Endodermal cell (in vitro differentiated cells): ENCODE data around the gene ABCG4. TPM values are rescaled to one million over a fixed set of nuclear protein-coding genes. Genes with fewer than 3 reads are reported as not detected.
A peak's percentile ranks its signal among the peaks of the same experiment; 100 is the strongest.

Source experiments
- DNase-seq: peaks from one replicate; pipeline ENCODE4 v3.0.0-alpha.2; 2017
- H3K27ac ChIP-seq: 2 replicates; pipeline ENCODE4 v1.5.1; 2013; ENCODE audit warnings: mild to moderate bottlenecking, low read depth, low read length, moderate library complexity
- H3K27me3 ChIP-seq: 2 replicates; pipeline ENCODE4 v1.6.1; 2013; ENCODE audit warnings: mild to moderate bottlenecking, low read length, moderate library complexity; ENCODE audit not compliant: insufficient read depth, control insufficient read depth, poor library complexity, severe bottlenecking
- H3K36me3 ChIP-seq: 2 replicates; pipeline ENCODE4 v1.7.0; 2013; ENCODE audit warnings: mild to moderate bottlenecking, low read length, moderate library complexity; ENCODE audit not compliant: control insufficient read depth, insufficient read depth
- H3K4me1 ChIP-seq: one replicate; pipeline ENCODE4 v1.7.0; 2013; ENCODE audit warnings: low read length; ENCODE audit not compliant: control insufficient read depth, insufficient read depth
- H3K4me3 ChIP-seq: 2 replicates; pipeline ENCODE4 v1.5.1; 2013; ENCODE audit warnings: mild to moderate bottlenecking, low read length, moderate library complexity
- H3K9ac ChIP-seq: 2 replicates; pipeline ENCODE4 v1.6.1; 2013; ENCODE audit warnings: mild to moderate bottlenecking, low read length, moderate library complexity; ENCODE audit not compliant: poor library complexity, severe bottlenecking; ENCODE audit errors: extremely low read depth
- H3K9me3 ChIP-seq: 2 replicates; pipeline ENCODE4 v1.6.1; 2013; ENCODE audit warnings: mild to moderate bottlenecking, low read length, moderate library complexity; ENCODE audit not compliant: control insufficient read depth
- H3K27ac Mint-ChIP-seq: 2 replicates; pipeline ENCODE4 v1.8.0; 2020; ENCODE audit warnings: mixed read lengths
- H3K27me3 Mint-ChIP-seq: 2 replicates; pipeline ENCODE4 v1.8.0; 2021; ENCODE audit warnings: mild to moderate bottlenecking, mixed read lengths; ENCODE audit not compliant: insufficient read depth
- H3K36me3 Mint-ChIP-seq: 2 replicates; pipeline ENCODE4 v1.8.0; 2020; ENCODE audit warnings: low read depth, mixed read lengths
- H3K4me1 Mint-ChIP-seq: 2 replicates; pipeline ENCODE4 v1.8.0; 2020; ENCODE audit warnings: mixed read lengths
- H3K4me3 Mint-ChIP-seq: 2 replicates; pipeline ENCODE4 v1.8.0; 2020; ENCODE audit warnings: mild to moderate bottlenecking, moderate library complexity, mixed read lengths
- H3K9me3 Mint-ChIP-seq: 2 replicates; pipeline ENCODE4 v1.8.0; 2020; ENCODE audit warnings: mild to moderate bottlenecking, mixed read lengths
- WGBS, 2 experiments: methylation state at CpG; one replicate each; pipeline versions ENCODE4 v1.1.5 to v1.1.7; 2013; ENCODE audit warnings: missing lambda C conversion rate in 2 of 2, mixed read lengths in 1 of 2; ENCODE audit not compliant: insufficient coverage in 1 of 2, insufficient read length in 1 of 2; 5-methylcytosine and 5-hydroxymethylcytosine counted together
- total RNA-seq, 2 donors: library from RNA; stranded (reverse); fragmentation: NEBNext Ultra II Directional in 1 of 2; extraction: Animal tissue kit (Norgen Biotek cat#: 25700) in 1 of 2; gene quantifications; 2 replicates in 1 of 2; 3 replicates in 1 of 2; pipeline ENCODE4 v1.2.1, GENCODE V29; 2021
- TF ChIP-seq, protein P1 (sequence below): fragments of 200-600 bp; sonication (generic); conservative IDR thresholded peaks from 2 replicates; pipeline ENCODE4 v1.5.0; 2021; ENCODE audit warnings: antibody characterized with exemption, mild to moderate bottlenecking

ABCG4 gene
- total RNA-seq, 2 donors from 2014 or later: 1.5 to 1.8 TPM

DNA sequence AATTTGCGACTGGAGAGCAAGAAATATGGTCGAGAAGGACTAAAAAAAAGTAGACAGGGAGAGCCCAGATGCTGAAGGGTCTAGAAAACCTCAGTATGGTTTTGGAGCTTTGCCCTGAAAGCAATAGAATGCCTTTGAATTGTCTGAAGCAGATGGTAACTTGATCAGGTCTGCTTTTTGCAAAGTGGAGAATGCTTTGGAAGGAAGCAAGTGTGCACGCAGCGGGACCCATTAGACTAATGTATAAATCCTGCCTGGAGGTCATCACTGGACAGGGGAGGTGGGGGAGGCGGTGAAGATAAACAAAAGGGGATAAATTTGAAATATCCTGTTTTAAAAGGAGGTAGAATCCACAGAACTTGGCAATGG is 28.2 kb upstream of the ABCG4 start:
- DNase-seq: no peak
- no peaks in the 10 kb centered on the region for H3K4me1 ChIP-seq
- peak overlapping the region; percentile 94 for H3K4me3 ChIP-seq
- Mint-ChIP-seq H3K9me3 (no peaks in the 10 kb centered on the region), H3K27me3 (no peaks in the 10 kb centered on the region), H3K4me3 (peak overlapping the region; percentile 91), H3K27ac (peak overlapping the region; percentile 78), H3K4me1 (peaks cover 18% of the 10 kb centered on the region), H3K36me3 (peaks cover 11% of the 10 kb centered on the region)
- 65 to 72% methylated on average over 5 of the region's 5 CpGs for WGBS, 2 experiments
- no peak overlapping the region for H3K27ac ChIP-seq
- no peaks in the 10 kb centered on the region for H3K9me3 ChIP-seq
- peaks cover 19% of the 10 kb centered on the region for H3K36me3 ChIP-seq
- H3K27me3 ChIP-seq: no peaks in the 10 kb centered on the region
- peak overlapping the region; percentile 59 for H3K9ac ChIP-seq
- TF ChIP-seq, protein P1, sequence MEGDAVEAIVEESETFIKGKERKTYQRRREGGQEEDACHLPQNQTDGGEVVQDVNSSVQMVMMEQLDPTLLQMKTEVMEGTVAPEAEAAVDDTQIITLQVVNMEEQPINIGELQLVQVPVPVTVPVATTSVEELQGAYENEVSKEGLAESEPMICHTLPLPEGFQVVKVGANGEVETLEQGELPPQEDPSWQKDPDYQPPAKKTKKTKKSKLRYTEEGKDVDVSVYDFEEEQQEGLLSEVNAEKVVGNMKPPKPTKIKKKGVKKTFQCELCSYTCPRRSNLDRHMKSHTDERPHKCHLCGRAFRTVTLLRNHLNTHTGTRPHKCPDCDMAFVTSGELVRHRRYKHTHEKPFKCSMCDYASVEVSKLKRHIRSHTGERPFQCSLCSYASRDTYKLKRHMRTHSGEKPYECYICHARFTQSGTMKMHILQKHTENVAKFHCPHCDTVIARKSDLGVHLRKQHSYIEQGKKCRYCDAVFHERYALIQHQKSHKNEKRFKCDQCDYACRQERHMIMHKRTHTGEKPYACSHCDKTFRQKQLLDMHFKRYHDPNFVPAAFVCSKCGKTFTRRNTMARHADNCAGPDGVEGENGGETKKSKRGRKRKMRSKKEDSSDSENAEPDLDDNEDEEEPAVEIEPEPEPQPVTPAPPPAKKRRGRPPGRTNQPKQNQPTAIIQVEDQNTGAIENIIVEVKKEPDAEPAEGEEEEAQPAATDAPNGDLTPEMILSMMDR: no peak

DNA sequence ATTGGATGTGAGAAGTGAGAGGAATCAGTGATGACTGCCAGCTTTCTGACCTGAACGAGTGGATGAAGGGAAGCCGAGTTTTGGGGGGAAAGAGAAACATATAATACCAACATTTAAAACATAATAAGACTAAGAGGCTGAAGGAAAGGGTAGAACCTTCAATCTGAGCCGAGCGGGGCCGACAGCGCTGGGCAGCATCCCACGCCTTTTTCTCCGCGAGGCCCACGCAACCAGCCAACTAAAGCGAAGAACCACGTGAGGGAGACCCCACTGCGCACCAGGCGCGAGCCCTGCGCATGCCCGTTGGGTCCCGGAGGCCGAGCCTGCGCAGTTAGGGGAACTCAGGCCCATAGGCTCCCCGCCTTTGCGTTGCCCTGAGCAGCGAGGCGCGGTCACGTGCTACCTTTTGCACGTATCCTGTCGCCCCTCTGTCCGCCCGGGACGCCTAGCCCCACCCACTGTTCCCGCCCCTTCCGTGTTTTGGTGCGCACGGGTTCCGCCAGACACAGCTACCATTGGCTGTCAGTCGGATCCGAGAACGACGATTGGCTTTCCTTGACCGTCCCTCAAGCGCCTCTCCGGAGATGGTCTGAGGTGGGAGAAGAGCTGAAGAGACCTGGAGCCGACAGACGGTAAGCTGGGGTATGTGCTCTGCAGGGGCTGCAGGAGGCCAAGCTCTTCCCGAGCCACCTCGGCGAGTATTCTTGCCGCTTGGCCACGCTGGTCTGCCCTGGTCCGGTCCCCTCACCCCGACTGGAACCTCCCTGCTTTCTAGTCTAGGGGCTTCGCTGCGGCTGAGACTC is 27.6 kb upstream of the ABCG4 start, which contains the start of gene HINFP:
Gene HINFP, plus strand, starts transcription at position 573 of the 803 bp plus-strand sequence. CDS start 5,365 bp downstream, outside the sequence.
- peak within 1 kb of the TSS; percentile 91 for H3K4me3 Mint-ChIP-seq
- DNase-seq: peak; percentile 100
- no peaks in the 10 kb centered on the region for H3K27me3 ChIP-seq

DNA sequence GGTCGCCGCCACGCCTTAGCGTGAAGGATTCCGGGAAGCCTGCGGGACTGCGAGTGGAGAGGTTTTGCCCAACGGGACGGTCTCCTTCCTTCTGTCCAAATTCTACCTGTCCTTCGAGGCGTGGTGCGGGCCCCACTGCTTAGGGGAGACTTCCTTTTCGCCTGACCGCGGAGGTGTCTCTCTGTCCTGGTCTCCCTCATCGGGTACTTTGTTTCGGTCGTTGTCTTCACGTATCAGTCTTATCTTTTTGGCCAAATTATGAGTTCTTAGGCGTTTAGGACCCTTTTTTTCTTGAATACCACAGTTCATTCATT is 27.1 kb upstream of the ABCG4 start:
- no peak for DNase-seq
- peak overlapping the region; percentile 79 for H3K9ac ChIP-seq
- peaks cover 21% of the 10 kb centered on the region for H3K36me3 ChIP-seq
- no peak overlapping the region for H3K27ac ChIP-seq
- H3K27ac Mint-ChIP-seq: peak overlapping the region; percentile 93
- H3K4me3 Mint-ChIP-seq: peak overlapping the region; percentile 91
- H3K4me1 Mint-ChIP-seq: peaks cover 18% of the 10 kb centered on the region
- no peaks in the 10 kb centered on the region for H3K27me3 ChIP-seq
- TF ChIP-seq, protein P1: no peak
- peaks cover 11% of the 10 kb centered on the region for H3K36me3 Mint-ChIP-seq
- H3K9me3 ChIP-seq: no peaks in the 10 kb centered on the region
- H3K4me3 ChIP-seq: peak overlapping the region; percentile 94
- H3K27me3 Mint-ChIP-seq: no peaks in the 10 kb centered on the region
- H3K9me3 Mint-ChIP-seq: no peaks in the 10 kb centered on the region
- H3K4me1 ChIP-seq: no peaks in the 10 kb centered on the region
- 1% methylated on average over 14 to 20 of the region's 20 CpGs for WGBS, 2 experiments

More for the DNA sequence above, 27.6 kb upstream of the ABCG4 start, which contains the start of gene HINFP:
- H3K27ac Mint-ChIP-seq: peak within 1 kb of the TSS; percentile 93
- no peaks in the 10 kb centered on the region for H3K9me3 ChIP-seq
- WGBS, 2 experiments: 1% methylated on average over 44 to 53 of the region's 54 CpGs
- peaks cover 9% of the 10 kb centered on the region for H3K36me3 Mint-ChIP-seq
- peaks cover 18% of the 10 kb centered on the region for H3K4me1 Mint-ChIP-seq
- H3K4me1 ChIP-seq: no peaks in the 10 kb centered on the region
- peak within 1 kb of the TSS; percentile 94 for H3K4me3 ChIP-seq
- no peaks in the 10 kb centered on the region for H3K9me3 Mint-ChIP-seq
- H3K27me3 Mint-ChIP-seq: no peaks in the 10 kb centered on the region
- TF ChIP-seq, protein P1: no peak
- H3K36me3 ChIP-seq: peaks cover 21% of the 10 kb centered on the region
- no peak within 1 kb of the TSS for H3K27ac ChIP-seq
- peak within 1 kb of the TSS; percentile 79 for H3K9ac ChIP-seq
